A172 (cell line): ENCODE results near the gene C1QTNF7. TPM values are rescaled to one million over a fixed set of nuclear protein-coding genes. Genes with fewer than 3 reads are reported as not detected.

Source experiments
- DNase-seq: peaks from one replicate; pipeline ENCODE4 v3.0.0-alpha.2; 2015; ENCODE audit warnings: low spot score
- total RNA-seq: library from RNA; depleted of rRNA; stranded (reverse); fragments of >200 nt; shearing (Covaris generic); gene quantifications from 2 replicates; pipeline ENCODE4 v1.2.3, GENCODE V29; 2014

C1QTNF7 gene
- total RNA-seq, 1 experiment from 2014 or later: not detected

- no peak for DNase-seq
These were observed 14.2 kb upstream of the C1QTNF7 start for GRCh38 chr4:15413623-15414019.

- DNase-seq: no peak
These were observed 13.2 kb upstream of the C1QTNF7 start for GRCh38 chr4:15414551-15415091.

GRCh38 chr4:15416357-15417232 is 11.2 kb upstream of the C1QTNF7 start:
- no peak for DNase-seq

GRCh38 chr4:15417233-15417660 is 10.6 kb upstream of the C1QTNF7 start:
- DNase-seq: no peak

- no peak for DNase-seq
These were observed 8.9 kb upstream of the C1QTNF7 start for GRCh38 chr4:15418956-15419355.

GRCh38 chr4:15420642-15421041 is 7.2 kb upstream of the C1QTNF7 start:
- peak; percentile 8 for DNase-seq

- no peak for DNase-seq
These were observed 4.5 kb upstream of the C1QTNF7 start for GRCh38 chr4:15423285-15423711.

GRCh38 chr4:15425520-15425919 is 2.3 kb upstream of the C1QTNF7 start:
- DNase-seq: no peak

- DNase-seq: no peak
These were observed 672 bp upstream of the C1QTNF7 start for GRCh38 chr4:15427161-15427560.

GRCh38 chr4:15428611-15429010 is 778 bp downstream of the C1QTNF7 start:
- no peak for DNase-seq

- DNase-seq: no peak
These were observed 6.3 kb downstream of the C1QTNF7 start for GRCh38 chr4:15434091-15434490.

GRCh38 chr4:15434676-15435075 is 6.8 kb downstream of the C1QTNF7 start:
- no peak for DNase-seq

GRCh38 chr4:15436513-15436912 is 8.7 kb downstream of the C1QTNF7 start:
- DNase-seq: no peak

GRCh38 chr4:15438939-15439524 is 11.2 kb downstream of the C1QTNF7 start:
- DNase-seq: no peak

GRCh38 chr4:15443371-15444160 is 15.7 kb downstream of the C1QTNF7 start:
- DNase-seq: no peak

GRCh38 chr4:15444276-15444675 is 16.4 kb downstream of the C1QTNF7 start:
- DNase-seq: no peak

GRCh38 chr4:15444879-15445547 is 17.2 kb downstream of the C1QTNF7 start:
- DNase-seq: no peak

GRCh38 chr4:15451181-15451865 is 23.5 kb downstream of the C1QTNF7 start:
- peak; percentile 14 for DNase-seq

GRCh38 chr4:15451866-15452765 is 24.3 kb downstream of the C1QTNF7 start:
- DNase-seq: peak; percentile 75

- no peak for DNase-seq
These were observed 27.5 kb downstream of the C1QTNF7 start for GRCh38 chr4:15455290-15455689.
